ENCODE data around the gene ZC2HC1C. TPM values are rescaled to one million over a fixed set of nuclear protein-coding genes. Genes with fewer than 3 reads are reported as not detected.

The ZC2HC1C gene
- total and polyA plus RNA-seq, 9 of the 15 experiments (the other 6 are each of a cell fraction or from before 2014, with no cell fraction given): 6.3 to 9.2 (median 7.7) TPM

DNA sequence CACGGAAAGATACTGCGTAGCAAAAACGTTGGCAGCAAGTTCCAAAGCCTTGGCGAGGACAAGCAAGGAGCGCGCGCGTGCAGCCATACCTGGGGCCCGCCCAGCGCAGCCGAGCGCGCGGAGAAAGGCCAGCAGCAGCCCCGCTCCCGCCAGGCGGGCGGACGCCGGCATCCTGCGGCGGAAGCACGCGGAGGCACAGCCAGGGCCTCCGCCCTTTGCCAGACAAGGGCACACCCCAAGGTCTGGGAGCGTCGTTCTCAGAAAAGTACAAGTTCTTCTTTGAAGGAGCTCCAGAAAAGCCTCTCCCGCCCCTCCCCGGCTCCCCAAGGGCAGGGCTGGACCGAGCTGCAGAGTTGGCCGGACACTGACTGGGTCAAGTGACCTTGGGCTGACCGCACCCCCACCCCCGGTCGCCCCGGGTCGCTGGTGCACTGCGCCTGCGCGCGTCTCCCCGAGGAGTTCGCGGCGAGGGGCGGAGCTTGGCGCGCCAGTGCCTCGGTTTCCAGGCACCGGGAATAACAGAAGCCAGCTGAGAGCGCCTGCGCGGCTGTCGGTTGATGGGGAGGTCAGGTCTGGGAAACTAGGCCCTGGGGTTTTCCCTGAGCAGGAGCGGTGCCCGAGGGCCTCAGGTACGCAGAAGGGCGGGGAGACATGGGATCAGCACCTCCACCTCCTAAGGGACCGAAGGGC, at the start of gene ZC2HC1C (continued):
- TF ChIP-seq, protein P1, sequence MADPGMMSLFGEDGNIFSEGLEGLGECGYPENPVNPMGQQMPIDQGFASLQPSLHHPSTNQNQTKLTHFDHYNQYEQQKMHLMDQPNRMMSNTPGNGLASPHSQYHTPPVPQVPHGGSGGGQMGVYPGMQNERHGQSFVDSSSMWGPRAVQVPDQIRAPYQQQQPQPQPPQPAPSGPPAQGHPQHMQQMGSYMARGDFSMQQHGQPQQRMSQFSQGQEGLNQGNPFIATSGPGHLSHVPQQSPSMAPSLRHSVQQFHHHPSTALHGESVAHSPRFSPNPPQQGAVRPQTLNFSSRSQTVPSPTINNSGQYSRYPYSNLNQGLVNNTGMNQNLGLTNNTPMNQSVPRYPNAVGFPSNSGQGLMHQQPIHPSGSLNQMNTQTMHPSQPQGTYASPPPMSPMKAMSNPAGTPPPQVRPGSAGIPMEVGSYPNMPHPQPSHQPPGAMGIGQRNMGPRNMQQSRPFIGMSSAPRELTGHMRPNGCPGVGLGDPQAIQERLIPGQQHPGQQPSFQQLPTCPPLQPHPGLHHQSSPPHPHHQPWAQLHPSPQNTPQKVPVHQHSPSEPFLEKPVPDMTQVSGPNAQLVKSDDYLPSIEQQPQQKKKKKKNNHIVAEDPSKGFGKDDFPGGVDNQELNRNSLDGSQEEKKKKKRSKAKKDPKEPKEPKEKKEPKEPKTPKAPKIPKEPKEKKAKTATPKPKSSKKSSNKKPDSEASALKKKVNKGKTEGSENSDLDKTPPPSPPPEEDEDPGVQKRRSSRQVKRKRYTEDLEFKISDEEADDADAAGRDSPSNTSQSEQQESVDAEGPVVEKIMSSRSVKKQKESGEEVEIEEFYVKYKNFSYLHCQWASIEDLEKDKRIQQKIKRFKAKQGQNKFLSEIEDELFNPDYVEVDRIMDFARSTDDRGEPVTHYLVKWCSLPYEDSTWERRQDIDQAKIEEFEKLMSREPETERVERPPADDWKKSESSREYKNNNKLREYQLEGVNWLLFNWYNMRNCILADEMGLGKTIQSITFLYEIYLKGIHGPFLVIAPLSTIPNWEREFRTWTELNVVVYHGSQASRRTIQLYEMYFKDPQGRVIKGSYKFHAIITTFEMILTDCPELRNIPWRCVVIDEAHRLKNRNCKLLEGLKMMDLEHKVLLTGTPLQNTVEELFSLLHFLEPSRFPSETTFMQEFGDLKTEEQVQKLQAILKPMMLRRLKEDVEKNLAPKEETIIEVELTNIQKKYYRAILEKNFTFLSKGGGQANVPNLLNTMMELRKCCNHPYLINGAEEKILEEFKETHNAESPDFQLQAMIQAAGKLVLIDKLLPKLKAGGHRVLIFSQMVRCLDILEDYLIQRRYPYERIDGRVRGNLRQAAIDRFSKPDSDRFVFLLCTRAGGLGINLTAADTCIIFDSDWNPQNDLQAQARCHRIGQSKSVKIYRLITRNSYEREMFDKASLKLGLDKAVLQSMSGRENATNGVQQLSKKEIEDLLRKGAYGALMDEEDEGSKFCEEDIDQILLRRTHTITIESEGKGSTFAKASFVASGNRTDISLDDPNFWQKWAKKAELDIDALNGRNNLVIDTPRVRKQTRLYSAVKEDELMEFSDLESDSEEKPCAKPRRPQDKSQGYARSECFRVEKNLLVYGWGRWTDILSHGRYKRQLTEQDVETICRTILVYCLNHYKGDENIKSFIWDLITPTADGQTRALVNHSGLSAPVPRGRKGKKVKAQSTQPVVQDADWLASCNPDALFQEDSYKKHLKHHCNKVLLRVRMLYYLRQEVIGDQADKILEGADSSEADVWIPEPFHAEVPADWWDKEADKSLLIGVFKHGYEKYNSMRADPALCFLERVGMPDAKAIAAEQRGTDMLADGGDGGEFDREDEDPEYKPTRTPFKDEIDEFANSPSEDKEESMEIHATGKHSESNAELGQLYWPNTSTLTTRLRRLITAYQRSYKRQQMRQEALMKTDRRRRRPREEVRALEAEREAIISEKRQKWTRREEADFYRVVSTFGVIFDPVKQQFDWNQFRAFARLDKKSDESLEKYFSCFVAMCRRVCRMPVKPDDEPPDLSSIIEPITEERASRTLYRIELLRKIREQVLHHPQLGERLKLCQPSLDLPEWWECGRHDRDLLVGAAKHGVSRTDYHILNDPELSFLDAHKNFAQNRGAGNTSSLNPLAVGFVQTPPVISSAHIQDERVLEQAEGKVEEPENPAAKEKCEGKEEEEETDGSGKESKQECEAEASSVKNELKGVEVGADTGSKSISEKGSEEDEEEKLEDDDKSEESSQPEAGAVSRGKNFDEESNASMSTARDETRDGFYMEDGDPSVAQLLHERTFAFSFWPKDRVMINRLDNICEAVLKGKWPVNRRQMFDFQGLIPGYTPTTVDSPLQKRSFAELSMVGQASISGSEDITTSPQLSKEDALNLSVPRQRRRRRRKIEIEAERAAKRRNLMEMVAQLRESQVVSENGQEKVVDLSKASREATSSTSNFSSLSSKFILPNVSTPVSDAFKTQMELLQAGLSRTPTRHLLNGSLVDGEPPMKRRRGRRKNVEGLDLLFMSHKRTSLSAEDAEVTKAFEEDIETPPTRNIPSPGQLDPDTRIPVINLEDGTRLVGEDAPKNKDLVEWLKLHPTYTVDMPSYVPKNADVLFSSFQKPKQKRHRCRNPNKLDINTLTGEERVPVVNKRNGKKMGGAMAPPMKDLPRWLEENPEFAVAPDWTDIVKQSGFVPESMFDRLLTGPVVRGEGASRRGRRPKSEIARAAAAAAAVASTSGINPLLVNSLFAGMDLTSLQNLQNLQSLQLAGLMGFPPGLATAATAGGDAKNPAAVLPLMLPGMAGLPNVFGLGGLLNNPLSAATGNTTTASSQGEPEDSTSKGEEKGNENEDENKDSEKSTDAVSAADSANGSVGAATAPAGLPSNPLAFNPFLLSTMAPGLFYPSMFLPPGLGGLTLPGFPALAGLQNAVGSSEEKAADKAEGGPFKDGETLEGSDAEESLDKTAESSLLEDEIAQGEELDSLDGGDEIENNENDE (IDR thresholded peaks at IDR 0.05; ENCODE audit: low read depth, low read length): no peak
- TF ChIP-seq TCFL5 (CRISPR knock-in tag; conservative IDR thresholded peaks at IDR 0.05): no peak
- no peak for TF ChIP-seq ETV6 (IDR thresholded peaks at IDR 0.05; ENCODE audit: borderline replicate concordance in 1 of 2, low read depth in 2 of 2, low read length in 1 of 2)
- no peak for TF ChIP-seq ETV6 (CRISPR knock-in tag; IDR thresholded peaks at IDR 0.05; ENCODE audit: borderline replicate concordance)
- no peak for TF ChIP-seq ZNF184 (CRISPR knock-in tag; IDR thresholded peaks at IDR 0.05)
- TF ChIP-seq, protein P2, sequence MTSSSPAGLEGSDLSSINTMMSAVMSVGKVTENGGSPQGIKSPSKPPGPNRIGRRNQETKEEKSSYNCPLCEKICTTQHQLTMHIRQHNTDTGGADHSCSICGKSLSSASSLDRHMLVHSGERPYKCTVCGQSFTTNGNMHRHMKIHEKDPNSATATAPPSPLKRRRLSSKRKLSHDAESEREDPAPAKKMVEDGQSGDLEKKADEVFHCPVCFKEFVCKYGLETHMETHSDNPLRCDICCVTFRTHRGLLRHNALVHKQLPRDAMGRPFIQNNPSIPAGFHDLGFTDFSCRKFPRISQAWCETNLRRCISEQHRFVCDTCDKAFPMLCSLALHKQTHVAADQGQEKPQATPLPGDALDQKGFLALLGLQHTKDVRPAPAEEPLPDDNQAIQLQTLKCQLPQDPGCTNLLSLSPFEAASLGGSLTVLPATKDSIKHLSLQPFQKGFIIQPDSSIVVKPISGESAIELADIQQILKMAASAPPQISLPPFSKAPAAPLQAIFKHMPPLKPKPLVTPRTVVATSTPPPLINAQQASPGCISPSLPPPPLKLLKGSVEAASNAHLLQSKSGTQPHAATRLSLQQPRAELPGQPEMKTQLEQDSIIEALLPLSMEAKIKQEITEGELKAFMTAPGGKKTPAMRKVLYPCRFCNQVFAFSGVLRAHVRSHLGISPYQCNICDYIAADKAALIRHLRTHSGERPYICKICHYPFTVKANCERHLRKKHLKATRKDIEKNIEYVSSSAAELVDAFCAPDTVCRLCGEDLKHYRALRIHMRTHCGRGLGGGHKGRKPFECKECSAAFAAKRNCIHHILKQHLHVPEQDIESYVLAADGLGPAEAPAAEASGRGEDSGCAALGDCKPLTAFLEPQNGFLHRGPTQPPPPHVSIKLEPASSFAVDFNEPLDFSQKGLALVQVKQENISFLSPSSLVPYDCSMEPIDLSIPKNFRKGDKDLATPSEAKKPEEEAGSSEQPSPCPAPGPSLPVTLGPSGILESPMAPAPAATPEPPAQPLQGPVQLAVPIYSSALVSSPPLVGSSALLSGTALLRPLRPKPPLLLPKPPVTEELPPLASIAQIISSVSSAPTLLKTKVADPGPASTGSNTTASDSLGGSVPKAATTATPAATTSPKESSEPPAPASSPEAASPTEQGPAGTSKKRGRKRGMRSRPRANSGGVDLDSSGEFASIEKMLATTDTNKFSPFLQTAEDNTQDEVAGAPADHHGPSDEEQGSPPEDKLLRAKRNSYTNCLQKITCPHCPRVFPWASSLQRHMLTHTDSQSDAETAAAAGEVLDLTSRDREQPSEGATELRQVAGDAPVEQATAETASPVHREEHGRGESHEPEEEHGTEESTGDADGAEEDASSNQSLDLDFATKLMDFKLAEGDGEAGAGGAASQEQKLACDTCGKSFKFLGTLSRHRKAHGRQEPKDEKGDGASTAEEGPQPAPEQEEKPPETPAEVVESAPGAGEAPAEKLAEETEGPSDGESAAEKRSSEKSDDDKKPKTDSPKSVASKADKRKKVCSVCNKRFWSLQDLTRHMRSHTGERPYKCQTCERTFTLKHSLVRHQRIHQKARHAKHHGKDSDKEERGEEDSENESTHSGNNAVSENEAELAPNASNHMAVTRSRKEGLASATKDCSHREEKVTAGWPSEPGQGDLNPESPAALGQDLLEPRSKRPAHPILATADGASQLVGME (CRISPR knock-in tag; IDR thresholded peaks at IDR 0.05): peak; percentile 67; the same call in 1 of the 2 replicates
- TF ChIP-seq, protein P3, sequence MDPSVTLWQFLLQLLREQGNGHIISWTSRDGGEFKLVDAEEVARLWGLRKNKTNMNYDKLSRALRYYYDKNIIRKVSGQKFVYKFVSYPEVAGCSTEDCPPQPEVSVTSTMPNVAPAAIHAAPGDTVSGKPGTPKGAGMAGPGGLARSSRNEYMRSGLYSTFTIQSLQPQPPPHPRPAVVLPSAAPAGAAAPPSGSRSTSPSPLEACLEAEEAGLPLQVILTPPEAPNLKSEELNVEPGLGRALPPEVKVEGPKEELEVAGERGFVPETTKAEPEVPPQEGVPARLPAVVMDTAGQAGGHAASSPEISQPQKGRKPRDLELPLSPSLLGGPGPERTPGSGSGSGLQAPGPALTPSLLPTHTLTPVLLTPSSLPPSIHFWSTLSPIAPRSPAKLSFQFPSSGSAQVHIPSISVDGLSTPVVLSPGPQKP (CRISPR knock-in tag; IDR thresholded peaks at IDR 0.05): no peak
- TF ChIP-seq NR1H2 (CRISPR knock-in tag; IDR thresholded peaks at IDR 0.05): no peak

All from K562 (cell line).